Astrocyte (in vitro differentiated cells and primary cell): Measurements from ENCODE around the gene KLHL26. TPM values are rescaled to one million over a fixed set of nuclear protein-coding genes. Genes with fewer than 3 reads are reported as not detected.

Source experiments
- DNase-seq: peaks from one replicate; pipeline ENCODE4 v3.0.0-alpha.2; 2010; ENCODE audit warnings: low read depth
- FAIRE-seq: peaks from 2 replicates; lab custom pipeline; 2011; peaks lifted over from hg19 to GRCh38; lab: Jason Lieb, UNC
- H2AFZ ChIP-seq: 2 replicates; pipeline ENCODE4 v1.6.0; 2012; ENCODE audit warnings: low read depth, low read length, inconsistent platforms
- H3K27ac ChIP-seq: 2 replicates; pipeline ENCODE4 v1.5.1; 2011; ENCODE audit warnings: low read depth, low read length, inconsistent platforms
- H3K27me3 ChIP-seq: 2 replicates; pipeline ENCODE4 v1.6.0; 2011; ENCODE audit warnings: low read length, inconsistent platforms; ENCODE audit not compliant: insufficient read depth
- H3K36me3 ChIP-seq: 2 replicates; pipeline ENCODE4 v1.5.1; 2011; ENCODE audit warnings: low read length, inconsistent platforms; ENCODE audit not compliant: insufficient read depth
- H3K4me1 ChIP-seq: 2 replicates; pipeline ENCODE4 v1.5.1; 2011; ENCODE audit warnings: low read length, inconsistent platforms; ENCODE audit not compliant: insufficient read depth
- H3K4me2 ChIP-seq: 2 replicates; pipeline ENCODE4 v1.6.0; 2012; ENCODE audit warnings: low read length, inconsistent platforms
- H3K4me3 ChIP-seq: 2 replicates; pipeline ENCODE4 v1.5.1; 2011; ENCODE audit warnings: low read depth, mild to moderate bottlenecking, low read length, inconsistent platforms; ENCODE audit not compliant: insufficient read depth
- H3K79me2 ChIP-seq: 2 replicates; pipeline ENCODE4 v1.6.0; 2012; ENCODE audit warnings: mild to moderate bottlenecking, low read length, inconsistent platforms; ENCODE audit not compliant: insufficient read depth
- H3K9ac ChIP-seq: 2 replicates; pipeline ENCODE4 v1.6.0; 2012; ENCODE audit warnings: mild to moderate bottlenecking, low read length, inconsistent platforms
- H3K9me3 ChIP-seq: 2 replicates; pipeline ENCODE4 v1.5.1; 2012; ENCODE audit warnings: low read depth, mild to moderate bottlenecking, low read length, inconsistent platforms; ENCODE audit not compliant: insufficient read depth
- H4K20me1 ChIP-seq: 2 replicates; pipeline ENCODE4 v1.6.0; 2012; ENCODE audit warnings: low read length, inconsistent platforms; ENCODE audit not compliant: insufficient read depth
- H3K27ac Mint-ChIP-seq: one replicate; pipeline ENCODE4 v1.8.0; 2021; ENCODE audit warnings: mild to moderate bottlenecking, mixed read lengths; ENCODE audit not compliant: unreplicated experiment
- H3K27me3 Mint-ChIP-seq: one replicate; pipeline ENCODE4 v1.8.0; 2021; ENCODE audit warnings: low read depth, mixed read lengths; ENCODE audit not compliant: unreplicated experiment
- H3K36me3 Mint-ChIP-seq: one replicate; pipeline ENCODE4 v1.8.0; 2021; ENCODE audit warnings: low read depth, mixed read lengths; ENCODE audit not compliant: unreplicated experiment
- H3K4me1 Mint-ChIP-seq: one replicate; pipeline ENCODE4 v1.8.0; 2021; ENCODE audit warnings: low read depth, mixed read lengths; ENCODE audit not compliant: unreplicated experiment
- H3K4me3 Mint-ChIP-seq: one replicate; pipeline ENCODE4 v1.8.0; 2021; ENCODE audit warnings: mild to moderate bottlenecking, moderate library complexity, mixed read lengths; ENCODE audit not compliant: unreplicated experiment
- H3K9me3 Mint-ChIP-seq: one replicate; pipeline ENCODE4 v1.8.0; 2021; ENCODE audit warnings: mild to moderate bottlenecking, mixed read lengths; ENCODE audit not compliant: unreplicated experiment
- CTCF ChIP-seq: IDR thresholded peaks from 2 replicates; pipeline ENCODE4 v1.5.1; 2011; ENCODE audit warnings: low read depth, mild to moderate bottlenecking, inconsistent platforms, low read length, moderate library complexity; ENCODE audit not compliant: insufficient read depth
- EZH2 ChIP-seq: IDR thresholded peaks from 2 replicates; pipeline ENCODE4 v1.6.1; 2012; ENCODE audit warnings: mild to moderate bottlenecking, low read length, inconsistent platforms; ENCODE audit not compliant: insufficient read depth
- total RNA-seq: library from RNA; stranded (reverse); gene quantifications from 2 replicates; pipeline ENCODE4 v1.2.1, GENCODE V29; 2021

KLHL26 gene
- total RNA-seq, 1 donor from 2014 or later: 4.4 TPM

GRCh38 chr19:18594096-18594823 is 42.6 kb upstream of the KLHL26 start:
- H3K27ac ChIP-seq: no peak overlapping the region
- H3K79me2 ChIP-seq: no peaks in the 10 kb centered on the region
- FAIRE-seq (no peak), DNase-seq (peak; percentile 59)
- H3K36me3 ChIP-seq: no peaks in the 10 kb centered on the region
- Mint-ChIP-seq H3K36me3 (no peaks in the 10 kb centered on the region), H3K4me1 (peaks cover 9% of the 10 kb centered on the region), H3K27me3 (peaks cover 17% of the 10 kb centered on the region), H3K9me3 (no peaks in the 10 kb centered on the region), H3K4me3 (peak overlapping the region; percentile 76), H3K27ac (no peak overlapping the region)
- TF ChIP-seq EZH2 (no peak), CTCF (peak; percentile 31)
- no peaks in the 10 kb centered on the region for H3K9me3 ChIP-seq
- no peaks in the 10 kb centered on the region for H3K27me3 ChIP-seq
- peak overlapping the region; percentile 52 for H2AFZ ChIP-seq
- H3K4me3 ChIP-seq: peak overlapping the region; percentile 10
- peak overlapping the region; percentile 86 for H3K4me2 ChIP-seq
- peak overlapping the region; percentile 49 for H3K9ac ChIP-seq
- H3K4me1 ChIP-seq: peaks cover 17% of the 10 kb centered on the region
- peaks cover 30% of the 10 kb centered on the region for H4K20me1 ChIP-seq

- Mint-ChIP-seq H3K27me3 (peaks cover 20% of the 10 kb centered on the region), H3K36me3 (no peaks in the 10 kb centered on the region), H3K27ac (peak overlapping the region; percentile 42), H3K4me1 (peaks cover 9% of the 10 kb centered on the region), H3K9me3 (no peaks in the 10 kb centered on the region), H3K4me3 (peak overlapping the region; percentile 76)
- Histone ChIP-seq H3K4me2 (peak overlapping the region; percentile 86), H4K20me1 (peaks cover 27% of the 10 kb centered on the region), H3K79me2 (no peaks in the 10 kb centered on the region), H3K27me3 (no peaks in the 10 kb centered on the region), H3K9ac (peak overlapping the region; percentile 49), H3K4me1 (peaks cover 10% of the 10 kb centered on the region), H3K4me3 (no peak overlapping the region), H3K36me3 (no peaks in the 10 kb centered on the region), H3K27ac (no peak overlapping the region), H3K9me3 (no peaks in the 10 kb centered on the region), H2AFZ (no peak overlapping the region)
- DNase-seq (no peak), FAIRE-seq (no peak)
- TF ChIP-seq EZH2 (no peak), CTCF (no peak)
Observed at GRCh38 chr19:18594824-18595373, 41.9 kb upstream of the KLHL26 start.

GRCh38 chr19:18595475-18595874 is 41.4 kb upstream of the KLHL26 start:
- peak overlapping the region; percentile 1 for H3K4me3 Mint-ChIP-seq
- FAIRE-seq: no peak

More at GRCh38 chr19:18595475-18595874, 41.4 kb upstream of the KLHL26 start:
- no peak overlapping the region for H3K27ac Mint-ChIP-seq
- H3K36me3 Mint-ChIP-seq: no peaks in the 10 kb centered on the region
- no peak for DNase-seq
- H3K79me2 ChIP-seq: no peaks in the 10 kb centered on the region
- TF ChIP-seq EZH2 (no peak), CTCF (no peak)
- H4K20me1 ChIP-seq: peaks cover 25% of the 10 kb centered on the region
- no peaks in the 10 kb centered on the region for H3K9me3 ChIP-seq
- H3K27me3 Mint-ChIP-seq: peaks cover 22% of the 10 kb centered on the region
- H3K27me3 ChIP-seq: no peaks in the 10 kb centered on the region
- H3K27ac ChIP-seq: no peak overlapping the region
- no peak overlapping the region for H2AFZ ChIP-seq
- peaks cover 7% of the 10 kb centered on the region for H3K4me1 Mint-ChIP-seq
- H3K36me3 ChIP-seq: no peaks in the 10 kb centered on the region
- no peak overlapping the region for H3K4me3 ChIP-seq
- peaks cover 9% of the 10 kb centered on the region for H3K4me1 ChIP-seq
- H3K4me2 ChIP-seq: no peak overlapping the region
- no peak overlapping the region for H3K9ac ChIP-seq
- no peaks in the 10 kb centered on the region for H3K9me3 Mint-ChIP-seq
